ENCODE results near the gene CCDC120.

GRCh38 chrX:49067285-49068120 lies 8.7 kb downstream of the CCDC120 start:
- TF ChIP-seq JUN (CRISPR knock-in tag; IDR thresholded peaks at IDR 0.05) (no peak), CTCF (IDR thresholded peaks at IDR 0.05) (no peak), AR (CRISPR knock-in tag; IDR thresholded peaks at IDR 0.05) (no peak), CREB1 (CRISPR knock-in tag; IDR thresholded peaks at IDR 0.05) (no peak), USF1 (CRISPR knock-in tag; IDR thresholded peaks at IDR 0.05) (no peak), SMAD4 (CRISPR knock-in tag; IDR thresholded peaks at IDR 0.05) (no peak), ATF2 (CRISPR knock-in tag; IDR thresholded peaks at IDR 0.05; ENCODE audit: borderline replicate concordance, low read depth) (no peak), ZNF263 (CRISPR knock-in tag; IDR thresholded peaks at IDR 0.05; ENCODE audit: low read depth) (no peak)
